ENCODE results near the gene LDLRAD4.

The LDLRAD4 gene

GRCh38 chr18:13574355-13574754 is 355.8 kb downstream of the LDLRAD4 start:
- Histone ChIP-seq H3K36me3 (replicated peaks in 1 of 2; ENCODE audit: control insufficient read depth in 2 of 2, insufficient read depth in 2 of 2, low read length in 2 of 2) (no peaks in the 10 kb centered on the region), H2AK5ac (ENCODE audit: low read depth, low read length) (no peak overlapping the region), H3K9ac (ENCODE audit: low read depth, low read length, poor library complexity) (no peak overlapping the region), H3K4me1 (ENCODE audit: control insufficient read depth in 2 of 2, insufficient read depth in 1 of 2, low read depth in 1 of 2, low read length in 2 of 2) (no peaks in the 10 kb centered on the region), H3K4me3 (ENCODE audit: low read length in 2 of 2) (no peak overlapping the region), H3K9me3 (replicated peaks in 1 of 2; ENCODE audit: control insufficient read depth in 2 of 2, insufficient read depth in 1 of 2, low read depth in 1 of 2, low read length in 2 of 2) (no peaks in the 10 kb centered on the region), H3K4me2 (ENCODE audit: insufficient read depth, low read length, poor library complexity, severe bottlenecking) (no peak overlapping the region), H2BK15ac (ENCODE audit: low read length) (no peak overlapping the region), H2BK12ac (ENCODE audit: low read length) (no peak overlapping the region), H3K14ac (ENCODE audit: low read length) (no peak overlapping the region), H3K4ac (ENCODE audit: low read length) (no peak overlapping the region), H3K23ac (ENCODE audit: low read depth, low read length, poor library complexity) (no peak overlapping the region), H2AFZ (ENCODE audit: low read length) (no peak overlapping the region), H2BK120ac (ENCODE audit: low read depth, low read length) (no peak overlapping the region), H4K8ac (ENCODE audit: low read depth, low read length) (no peak overlapping the region), H3K27ac (replicated peaks; ENCODE audit: low read length) (no peak overlapping the region), H3K27me3 (ENCODE audit: control insufficient read depth in 3 of 3, insufficient read depth in 3 of 3, low read depth in 1 of 3, low read length in 3 of 3) (no peaks in the 10 kb centered on the region), H3K79me1 (ENCODE audit: low read depth, low read length) (no peaks in the 10 kb centered on the region), H2BK5ac (ENCODE audit: low read length) (no peak overlapping the region), H3K18ac (ENCODE audit: low read length) (no peak overlapping the region), H4K91ac (ENCODE audit: low read depth, low read length, poor library complexity) (no peak overlapping the region)
- no peak for DNase-seq (ENCODE audit: low spot score)
- WGBS, 2 donors (ENCODE audit: extremely low coverage in 2 of 2, insufficient read length in 2 of 2, insufficient replicate concordance in 1 of 2): no CpG with 5 or more reads among the region's 10 CpGs

- Histone ChIP-seq H3K9me3 (replicated peaks in 1 of 2; ENCODE audit: control insufficient read depth in 2 of 2, insufficient read depth in 1 of 2, low read depth in 1 of 2, low read length in 2 of 2) (no peaks in the 10 kb centered on the region), H2BK5ac (ENCODE audit: low read length) (no peak overlapping the region), H3K36me3 (replicated peaks in 1 of 2; ENCODE audit: control insufficient read depth in 2 of 2, insufficient read depth in 2 of 2, low read length in 2 of 2) (no peaks in the 10 kb centered on the region), H3K4me2 (ENCODE audit: insufficient read depth, low read length, poor library complexity, severe bottlenecking) (no peak overlapping the region), H2BK15ac (ENCODE audit: low read length) (no peak overlapping the region), H3K4me3 (ENCODE audit: low read length in 2 of 2) (no peak overlapping the region), H2BK12ac (ENCODE audit: low read length) (no peak overlapping the region), H4K8ac (ENCODE audit: low read depth, low read length) (no peak overlapping the region), H3K79me1 (ENCODE audit: low read depth, low read length) (no peaks in the 10 kb centered on the region), H3K27ac (replicated peaks; ENCODE audit: low read length) (no peak overlapping the region), H3K23ac (ENCODE audit: low read depth, low read length, poor library complexity) (no peak overlapping the region), H2AK5ac (ENCODE audit: low read depth, low read length) (no peak overlapping the region), H3K4me1 (ENCODE audit: control insufficient read depth in 2 of 2, insufficient read depth in 1 of 2, low read depth in 1 of 2, low read length in 2 of 2) (no peaks in the 10 kb centered on the region), H3K27me3 (ENCODE audit: control insufficient read depth in 3 of 3, insufficient read depth in 3 of 3, low read depth in 1 of 3, low read length in 3 of 3) (no peaks in the 10 kb centered on the region), H3K9ac (ENCODE audit: low read depth, low read length, poor library complexity) (no peak overlapping the region), H4K91ac (ENCODE audit: low read depth, low read length, poor library complexity) (no peak overlapping the region), H3K18ac (ENCODE audit: low read length) (no peak overlapping the region), H3K4ac (ENCODE audit: low read length) (no peak overlapping the region), H2BK120ac (ENCODE audit: low read depth, low read length) (no peak overlapping the region), H3K14ac (ENCODE audit: low read length) (no peak overlapping the region), H2AFZ (ENCODE audit: low read length) (no peak overlapping the region)
- no CpG with 5 or more reads among the region's 1 CpG for WGBS, 2 donors (ENCODE audit: extremely low coverage in 2 of 2, insufficient read length in 2 of 2, insufficient replicate concordance in 1 of 2)
- no peak for DNase-seq (ENCODE audit: low spot score)
Observed at GRCh38 chr18:13574761-13575160, 356.2 kb downstream of the LDLRAD4 start.

GRCh38 chr18:13576598-13576997 is 358.0 kb downstream of the LDLRAD4 start:
- Histone ChIP-seq H3K36me3 (replicated peaks in 1 of 2; ENCODE audit: control insufficient read depth in 2 of 2, insufficient read depth in 2 of 2, low read length in 2 of 2) (no peaks in the 10 kb centered on the region), H2BK120ac (ENCODE audit: low read depth, low read length) (no peak overlapping the region), H3K23ac (ENCODE audit: low read depth, low read length, poor library complexity) (no peak overlapping the region), H2AFZ (ENCODE audit: low read length) (no peak overlapping the region), H3K9ac (ENCODE audit: low read depth, low read length, poor library complexity) (no peak overlapping the region), H3K18ac (ENCODE audit: low read length) (no peak overlapping the region), H3K4ac (ENCODE audit: low read length) (no peak overlapping the region), H3K4me2 (ENCODE audit: insufficient read depth, low read length, poor library complexity, severe bottlenecking) (no peak overlapping the region), H3K9me3 (replicated peaks in 1 of 2; ENCODE audit: control insufficient read depth in 2 of 2, insufficient read depth in 1 of 2, low read depth in 1 of 2, low read length in 2 of 2) (no peaks in the 10 kb centered on the region), H3K27ac (replicated peaks; ENCODE audit: low read length) (no peak overlapping the region), H3K4me1 (ENCODE audit: control insufficient read depth in 2 of 2, insufficient read depth in 1 of 2, low read depth in 1 of 2, low read length in 2 of 2) (no peaks in the 10 kb centered on the region), H2AK5ac (ENCODE audit: low read depth, low read length) (no peak overlapping the region), H4K8ac (ENCODE audit: low read depth, low read length) (no peak overlapping the region), H2BK5ac (ENCODE audit: low read length) (no peak overlapping the region), H2BK15ac (ENCODE audit: low read length) (no peak overlapping the region), H3K27me3 (ENCODE audit: control insufficient read depth in 3 of 3, insufficient read depth in 3 of 3, low read depth in 1 of 3, low read length in 3 of 3) (no peaks in the 10 kb centered on the region), H3K14ac (ENCODE audit: low read length) (no peak overlapping the region), H3K4me3 (ENCODE audit: low read length in 2 of 2) (no peak overlapping the region), H4K91ac (ENCODE audit: low read depth, low read length, poor library complexity) (no peak overlapping the region), H3K79me1 (ENCODE audit: low read depth, low read length) (no peaks in the 10 kb centered on the region), H2BK12ac (ENCODE audit: low read length) (no peak overlapping the region)
- no CpG with 5 or more reads among the region's 6 CpGs for WGBS, 2 donors (ENCODE audit: extremely low coverage in 2 of 2, insufficient read length in 2 of 2, insufficient replicate concordance in 1 of 2)
- no peak for DNase-seq (ENCODE audit: low spot score)

GRCh38 chr18:13577091-13577697 is 358.6 kb downstream of the LDLRAD4 start:
- no CpG with 5 or more reads among the region's 10 CpGs for WGBS, 2 donors (ENCODE audit: extremely low coverage in 2 of 2, insufficient read length in 2 of 2, insufficient replicate concordance in 1 of 2)
- H3K27me3 ChIP-seq (ENCODE audit: control insufficient read depth in 3 of 3, insufficient read depth in 3 of 3, low read depth in 1 of 3, low read length in 3 of 3): no peaks in the 10 kb centered on the region
- no peak overlapping the region for H3K23ac ChIP-seq (ENCODE audit: low read depth, low read length, poor library complexity)
- no peak overlapping the region for H3K18ac ChIP-seq (ENCODE audit: low read length)
- no peaks in the 10 kb centered on the region for H3K36me3 ChIP-seq (replicated peaks in 1 of 2; ENCODE audit: control insufficient read depth in 2 of 2, insufficient read depth in 2 of 2, low read length in 2 of 2)
- no peak for DNase-seq (ENCODE audit: low spot score)
- no peak overlapping the region for H2BK12ac ChIP-seq (ENCODE audit: low read length)
- H3K27ac ChIP-seq (replicated peaks; ENCODE audit: low read length): no peak overlapping the region
- H3K4me1 ChIP-seq (ENCODE audit: control insufficient read depth in 2 of 2, insufficient read depth in 1 of 2, low read depth in 1 of 2, low read length in 2 of 2): no peaks in the 10 kb centered on the region
- no peak overlapping the region for H4K91ac ChIP-seq (ENCODE audit: low read depth, low read length, poor library complexity)
- no peak overlapping the region for H2BK120ac ChIP-seq (ENCODE audit: low read depth, low read length)
- H3K9ac ChIP-seq (ENCODE audit: low read depth, low read length, poor library complexity): no peak overlapping the region
- no peak overlapping the region for H3K4me2 ChIP-seq (ENCODE audit: insufficient read depth, low read length, poor library complexity, severe bottlenecking)
- H2AFZ ChIP-seq (ENCODE audit: low read length): no peak overlapping the region
- H2BK5ac ChIP-seq (ENCODE audit: low read length): no peak overlapping the region
- no peaks in the 10 kb centered on the region for H3K9me3 ChIP-seq (replicated peaks in 1 of 2; ENCODE audit: control insufficient read depth in 2 of 2, insufficient read depth in 1 of 2, low read depth in 1 of 2, low read length in 2 of 2)
- no peaks in the 10 kb centered on the region for H3K79me1 ChIP-seq (ENCODE audit: low read depth, low read length)
- H3K14ac ChIP-seq (ENCODE audit: low read length): no peak overlapping the region
- H4K8ac ChIP-seq (ENCODE audit: low read depth, low read length): no peak overlapping the region
- no peak overlapping the region for H2AK5ac ChIP-seq (ENCODE audit: low read depth, low read length)
- no peak overlapping the region for H2BK15ac ChIP-seq (ENCODE audit: low read length)
- no peak overlapping the region for H3K4ac ChIP-seq (ENCODE audit: low read length)
- H3K4me3 ChIP-seq (ENCODE audit: low read length in 2 of 2): no peak overlapping the region
